Measurements from ENCODE around the gene NPM3.

NPM3 gene

GRCh38 chr10:101766753-101767599 is 16.3 kb downstream of the NPM3 start:
- H3K27ac ChIP-seq: no peak overlapping the region
- TF ChIP-seq CTCF (conservative IDR thresholded peaks at IDR 0.05): no peak

DNA sequence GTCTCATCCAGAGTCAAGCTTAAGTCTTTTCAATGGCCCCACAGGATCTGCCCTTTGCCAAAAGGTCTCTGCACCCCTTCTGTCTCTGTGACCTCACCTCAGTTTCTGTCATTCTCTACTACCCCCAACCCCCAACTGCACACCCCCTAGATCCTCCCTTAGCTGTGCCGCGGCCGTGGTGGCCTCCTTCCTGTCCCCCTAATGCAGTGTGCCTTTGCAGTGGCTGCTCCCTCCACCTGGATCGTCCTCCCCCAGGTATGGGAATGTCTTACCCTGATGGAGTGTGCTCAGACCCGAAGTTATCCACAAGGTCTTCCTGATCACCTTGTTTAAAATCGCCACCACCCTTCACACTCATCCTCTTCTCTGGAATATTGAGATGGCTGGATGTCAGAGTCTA is 16.9 kb downstream of the NPM3 start:
- no peak overlapping the region for H3K27ac ChIP-seq
- TF ChIP-seq CTCF (conservative IDR thresholded peaks at IDR 0.05): no peak

DNA sequence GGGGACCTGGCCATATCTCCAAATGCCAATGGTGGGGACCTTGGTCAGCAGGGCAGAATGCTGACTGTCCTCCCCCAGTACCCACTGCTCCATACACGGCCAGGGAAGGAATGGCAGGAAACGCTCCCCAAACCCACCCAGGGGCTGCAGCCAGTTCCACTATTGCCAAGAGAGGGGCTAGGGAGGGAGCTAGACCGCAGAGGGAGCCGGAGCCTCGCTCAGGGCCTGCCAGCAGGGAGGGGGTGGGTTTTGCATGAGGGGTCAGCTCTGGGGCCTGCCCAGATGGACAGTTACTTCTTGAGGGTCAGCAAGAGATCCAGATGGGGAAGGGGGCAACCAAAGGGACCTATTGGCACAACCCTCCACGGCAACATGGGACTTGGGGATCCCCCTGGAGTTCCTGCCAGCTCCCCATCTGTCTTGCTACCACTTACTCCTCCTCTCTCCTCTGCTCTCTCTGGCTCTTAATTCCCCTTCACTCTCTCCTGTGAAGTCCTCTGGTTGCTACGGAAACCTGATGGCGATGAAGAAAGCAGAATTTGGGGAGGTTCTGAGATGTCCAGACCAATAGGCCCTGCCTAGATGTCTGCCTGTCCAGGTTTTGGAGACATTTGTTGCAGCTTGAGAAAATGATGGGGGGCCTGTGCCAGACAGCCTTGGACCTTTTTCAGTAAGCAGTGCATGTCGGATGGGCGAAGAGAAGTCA is 20.0 kb downstream of the NPM3 start:
- H3K27ac ChIP-seq: no peak overlapping the region
- TF ChIP-seq CTCF (conservative IDR thresholded peaks at IDR 0.05): no peak

GRCh38 chr10:101762736-101763135 is 20.5 kb downstream of the NPM3 start:
- H3K27ac ChIP-seq: no peak overlapping the region
- no peak for TF ChIP-seq CTCF (conservative IDR thresholded peaks at IDR 0.05)

GRCh38 chr10:101761226-101761625 is 22.0 kb downstream of the NPM3 start:
- no peak overlapping the region for H3K27ac ChIP-seq
- TF ChIP-seq CTCF (conservative IDR thresholded peaks at IDR 0.05): no peak

DNA sequence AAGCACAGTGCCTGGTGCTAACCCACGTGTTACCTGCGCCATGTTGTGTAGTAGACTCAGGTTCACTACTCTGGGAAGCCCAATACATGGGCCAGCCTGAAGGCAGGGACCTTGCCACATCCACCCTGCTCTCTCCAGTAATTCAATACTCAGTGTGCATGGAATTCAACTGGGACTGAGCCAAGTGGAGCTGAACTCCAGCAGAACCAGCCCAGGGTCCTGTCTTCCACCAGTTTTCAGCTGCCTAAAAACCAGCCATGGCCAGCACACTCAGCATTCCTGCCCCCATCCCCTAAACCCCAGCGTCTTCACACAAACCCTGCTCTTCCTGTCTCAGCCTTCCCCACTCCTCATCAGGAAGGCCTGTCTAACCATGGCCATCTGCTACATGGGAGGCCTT is 22.7 kb downstream of the NPM3 start:
- TF ChIP-seq CTCF (conservative IDR thresholded peaks at IDR 0.05): no peak

DNA sequence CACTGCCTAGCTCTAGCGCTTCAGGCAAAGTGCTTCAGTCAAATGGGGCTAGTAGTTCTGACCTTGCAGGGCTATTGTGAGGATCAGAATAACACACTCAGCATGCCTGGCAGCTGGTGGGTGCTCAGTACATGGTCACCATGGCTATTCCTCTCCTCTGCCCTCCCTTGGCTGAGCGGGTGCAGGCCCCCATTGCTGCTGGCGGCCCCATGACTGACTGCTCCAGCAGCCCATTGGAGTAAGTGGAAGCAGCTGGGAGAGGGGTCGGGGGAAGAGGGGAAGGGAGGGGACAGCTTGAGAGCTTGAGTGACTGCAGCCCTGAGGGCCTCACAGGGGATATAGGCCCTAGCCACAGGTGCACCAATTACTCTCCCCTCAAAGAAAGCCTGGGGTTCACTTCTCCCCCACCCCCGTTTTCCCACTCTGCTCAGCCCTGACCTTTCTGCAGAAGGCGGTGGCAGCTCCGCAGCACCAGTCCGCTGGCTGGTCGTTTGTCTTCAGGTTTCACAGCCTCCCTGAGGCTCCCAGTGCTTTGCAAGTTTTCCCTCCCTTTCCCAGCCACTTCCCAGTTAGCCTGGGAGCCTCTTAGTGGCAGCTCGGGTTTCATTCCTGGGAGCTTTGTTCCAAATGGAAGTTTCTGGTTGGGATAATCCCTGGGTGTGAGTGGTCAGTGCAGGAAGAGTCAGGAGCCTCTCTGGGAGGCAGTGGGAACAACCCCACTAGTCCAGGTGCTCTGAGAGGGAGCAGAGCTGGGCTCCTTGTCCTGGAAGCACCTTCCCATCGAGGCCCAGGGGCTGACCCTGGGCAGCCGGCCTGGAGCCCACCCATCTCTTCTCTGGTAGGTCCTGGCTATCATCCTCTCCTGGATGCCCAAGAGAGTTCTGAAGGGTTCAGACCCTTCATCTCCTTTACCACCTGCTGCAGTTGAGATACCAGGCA is 23.7 kb downstream of the NPM3 start:
- TF ChIP-seq CTCF (conservative IDR thresholded peaks at IDR 0.05): no peak
- H3K27ac ChIP-seq: no peak overlapping the region

More for the DNA sequence above, 22.7 kb downstream of the NPM3 start:
- H3K27ac ChIP-seq: no peak overlapping the region
